NCI-H524 (cell line): ENCODE data around the gene PCDHGA6.
"Not testable (repeated sequence)": the region's sequence is repeated elsewhere in the genome, so short reads cannot be mapped to it uniquely, and the experiment has no call there.

Experiments used
- DNase-seq, 2 experiments: peaks; one replicate each; lab custom pipeline; 2025; lab: John Stamatoyannopoulos, UW

PCDHGA6 gene

GRCh38 chr5:141359790-141360426 lies 13.8 kb upstream of the PCDHGA6 start, which contains the start of gene PCDHGB2:
TSS of gene PCDHGB2 (plus strand) at chr5:141359994. CDS start at chr5:141360136, 142 bp downstream.
- DNase-seq: peak; percentile 41 to 54

- no peak for DNase-seq
Measured at GRCh38 chr5:141360685-141361084, 13.0 kb upstream of the PCDHGA6 start.

GRCh38 chr5:141362719-141363118 lies 11.0 kb upstream of the PCDHGA6 start:
- DNase-seq: no peak

GRCh38 chr5:141363952-141364660 lies 9.6 kb upstream of the PCDHGA6 start, which contains the start of gene PCDHGA5:
TSS of gene PCDHGA5 (plus strand) at chr5:141364162. CDS start at chr5:141364331, 169 bp downstream.
- DNase-seq: no peak

GRCh38 chr5:141366016-141366896 lies 7.4 kb upstream of the PCDHGA6 start:
- no peak for DNase-seq

GRCh38 chr5:141369994-141370848 lies 3.5 kb upstream of the PCDHGA6 start, which contains the start of gene PCDHGB3:
TSS of gene PCDHGB3 (plus strand) at chr5:141370242. CDS start at chr5:141370395, 153 bp downstream.
- no peak for DNase-seq

GRCh38 chr5:141371572-141372475 lies 1.9 kb upstream of the PCDHGA6 start:
- DNase-seq: no peak

- no peak for DNase-seq
Measured at GRCh38 chr5:141374627-141375026, 936 bp downstream of the PCDHGA6 start.

GRCh38 chr5:141375444-141376155 lies 1.9 kb downstream of the PCDHGA6 start:
- not testable (repeated sequence) for DNase-seq

GRCh38 chr5:141382469-141383294 lies 9.0 kb downstream of the PCDHGA6 start, which contains the start of gene PCDHGA7:
TSS of gene PCDHGA7 (plus strand) at chr5:141382742. CDS start at chr5:141382900, 158 bp downstream.
- DNase-seq: no peak

GRCh38 chr5:141383345-141383744 lies 9.7 kb downstream of the PCDHGA6 start:
- DNase-seq: no peak

- DNase-seq: no peak
Measured at GRCh38 chr5:141384471-141385267, 11.0 kb downstream of the PCDHGA6 start.

- not testable (repeated sequence) for DNase-seq
Measured at GRCh38 chr5:141387557-141388311, 14.0 kb downstream of the PCDHGA6 start, which contains the start of gene PCDHGB4. TSS of gene PCDHGB4 (plus strand) at chr5:141387698. CDS start at chr5:141387885, 187 bp downstream.

- no peak for DNase-seq
Measured at GRCh38 chr5:141388661-141389060, 15.0 kb downstream of the PCDHGA6 start.

GRCh38 chr5:141389153-141390042 lies 15.7 kb downstream of the PCDHGA6 start:
- DNase-seq: no peak
